HUES48 (cell line): ENCODE data around the gene MMP3.

Source experiments
- H3K27ac ChIP-seq: one replicate; pipeline ENCODE4 v1.7.0; 2013; ENCODE audit warnings: low read depth, low read length, inconsistent platforms
- H3K27me3 ChIP-seq: 2 replicates; pipeline ENCODE4 v1.6.1; 2013; ENCODE audit warnings: mild to moderate bottlenecking, low read length; ENCODE audit not compliant: control insufficient read depth, insufficient read depth
- H3K36me3 ChIP-seq: 2 replicates; pipeline ENCODE4 v1.6.1; 2013; ENCODE audit warnings: low read length; ENCODE audit not compliant: control insufficient read depth, insufficient read depth
- H3K4me1 ChIP-seq: 2 replicates; pipeline ENCODE4 v1.6.1; 2013; ENCODE audit warnings: mild to moderate bottlenecking, low read length; ENCODE audit not compliant: control insufficient read depth, insufficient read depth
- H3K4me3 ChIP-seq: 2 replicates; pipeline ENCODE4 v1.5.1; 2013; ENCODE audit warnings: mild to moderate bottlenecking, low read depth, low read length
- H3K9ac ChIP-seq: 2 replicates; pipeline ENCODE4 v1.6.1; 2013; ENCODE audit warnings: mild to moderate bottlenecking, low read depth, low read length, moderate library complexity
- H3K9me3 ChIP-seq: 2 replicates; pipeline ENCODE4 v1.6.1; 2013; ENCODE audit warnings: low read length; ENCODE audit not compliant: control insufficient read depth, insufficient read depth

Gene MMP3

GRCh38 chr11:102809971-102810370 lies 33.4 kb downstream of the MMP3 start:
- peaks cover 4% of the 10 kb centered on the region; the same call in 1 of the 2 replicates for H3K4me1 ChIP-seq
- H3K27ac ChIP-seq, result no peak overlapping the region
- no peaks in the 10 kb centered on the region for H3K9me3 ChIP-seq
- no peaks in the 10 kb centered on the region for H3K36me3 ChIP-seq
- no peak overlapping the region for H3K9ac ChIP-seq
- H3K27me3 ChIP-seq, result peaks cover 3% of the 10 kb centered on the region; the same call in 1 of the 2 replicates
- H3K4me3 ChIP-seq, result no peak overlapping the region

GRCh38 chr11:102807921-102808320 lies 35.5 kb downstream of the MMP3 start:
- no peak overlapping the region for H3K9ac ChIP-seq
- H3K9me3 ChIP-seq, result no peaks in the 10 kb centered on the region
- peaks cover 3% of the 10 kb centered on the region; the same call in 1 of the 2 replicates for H3K27me3 ChIP-seq
- no peaks in the 10 kb centered on the region for H3K36me3 ChIP-seq
- H3K4me1 ChIP-seq, result peaks cover 4% of the 10 kb centered on the region; the same call in 1 of the 2 replicates
- peak overlapping the region; percentile 9; the same call in 1 of the 2 replicates for H3K4me3 ChIP-seq
- no peak overlapping the region for H3K27ac ChIP-seq

GRCh38 chr11:102806296-102806695 lies 37.1 kb downstream of the MMP3 start:
- H3K4me3 ChIP-seq, result no peak overlapping the region
- H3K4me1 ChIP-seq, result peaks cover 4% of the 10 kb centered on the region; the same call in 1 of the 2 replicates
- H3K36me3 ChIP-seq, result no peaks in the 10 kb centered on the region
- no peaks in the 10 kb centered on the region for H3K9me3 ChIP-seq
- H3K27me3 ChIP-seq, result peaks cover 3% of the 10 kb centered on the region; the same call in 1 of the 2 replicates
- no peak overlapping the region for H3K27ac ChIP-seq
- H3K9ac ChIP-seq, result no peak overlapping the region

GRCh38 chr11:102802341-102802740 lies 41.1 kb downstream of the MMP3 start:
- Histone ChIP-seq H3K27me3 (peaks cover 3% of the 10 kb centered on the region; the same call in 1 of the 2 replicates), H3K4me1 (no peaks in the 10 kb centered on the region), H3K9me3 (no peaks in the 10 kb centered on the region), H3K27ac (no peak overlapping the region), H3K4me3 (no peak overlapping the region), H3K36me3 (no peaks in the 10 kb centered on the region), H3K9ac (no peak overlapping the region)

GRCh38 chr11:102800767-102801166 lies 42.6 kb downstream of the MMP3 start:
- Histone ChIP-seq H3K36me3 (no peaks in the 10 kb centered on the region), H3K27ac (no peak overlapping the region), H3K9me3 (no peaks in the 10 kb centered on the region), H3K27me3 (no peaks in the 10 kb centered on the region), H3K4me3 (no peak overlapping the region), H3K9ac (no peak overlapping the region), H3K4me1 (no peaks in the 10 kb centered on the region)

GRCh38 chr11:102799681-102800340 lies 43.6 kb downstream of the MMP3 start:
- H3K27me3 ChIP-seq, result no peaks in the 10 kb centered on the region
- H3K9me3 ChIP-seq, result no peaks in the 10 kb centered on the region
- H3K27ac ChIP-seq, result no peak overlapping the region
- no peak overlapping the region for H3K4me3 ChIP-seq
- no peak overlapping the region for H3K9ac ChIP-seq
- no peaks in the 10 kb centered on the region for H3K4me1 ChIP-seq
- no peaks in the 10 kb centered on the region for H3K36me3 ChIP-seq

GRCh38 chr11:102798012-102798746 lies 45.2 kb downstream of the MMP3 start, which contains the start of gene MMP1:
Gene MMP1, minus strand, starts transcription at chr11:102798160. Its CDS starts 68 bp downstream, at chr11:102798092.
- H3K27me3 ChIP-seq, result no peaks in the 10 kb centered on the region
- H3K9me3 ChIP-seq, result no peaks in the 10 kb centered on the region
- no peak within 1 kb of the TSS for H3K4me3 ChIP-seq
- H3K9ac ChIP-seq, result no peak within 1 kb of the TSS
- no peaks in the 10 kb centered on the region for H3K36me3 ChIP-seq
- no peaks in the 10 kb centered on the region for H3K4me1 ChIP-seq
- no peak within 1 kb of the TSS for H3K27ac ChIP-seq

GRCh38 chr11:102794382-102794781 lies 49.0 kb downstream of the MMP3 start:
- no peaks in the 10 kb centered on the region for H3K27me3 ChIP-seq
- no peaks in the 10 kb centered on the region for H3K36me3 ChIP-seq
- no peak overlapping the region for H3K4me3 ChIP-seq
- H3K9me3 ChIP-seq, result no peaks in the 10 kb centered on the region
- H3K27ac ChIP-seq, result no peak overlapping the region
- no peak overlapping the region for H3K9ac ChIP-seq
- H3K4me1 ChIP-seq, result no peaks in the 10 kb centered on the region

GRCh38 chr11:102793677-102794290 lies 49.6 kb downstream of the MMP3 start:
- no peaks in the 10 kb centered on the region for H3K27me3 ChIP-seq
- no peaks in the 10 kb centered on the region for H3K9me3 ChIP-seq
- H3K36me3 ChIP-seq, result no peaks in the 10 kb centered on the region
- no peak overlapping the region for H3K9ac ChIP-seq
- no peaks in the 10 kb centered on the region for H3K4me1 ChIP-seq
- H3K27ac ChIP-seq, result no peak overlapping the region
- H3K4me3 ChIP-seq, result no peak overlapping the region

GRCh38 chr11:102792604-102793003 lies 50.8 kb downstream of the MMP3 start:
- no peaks in the 10 kb centered on the region for H3K27me3 ChIP-seq
- no peaks in the 10 kb centered on the region for H3K4me1 ChIP-seq
- H3K9me3 ChIP-seq, result no peaks in the 10 kb centered on the region
- no peaks in the 10 kb centered on the region for H3K36me3 ChIP-seq
- no peak overlapping the region for H3K27ac ChIP-seq
- H3K9ac ChIP-seq, result no peak overlapping the region
- H3K4me3 ChIP-seq, result no peak overlapping the region
